Nephron (organoid): ENCODE measurements around the gene FABP7.
A peak's percentile ranks its signal among the peaks of the same experiment; 100 is the strongest.

Experiments used
- H3K27ac Mint-ChIP-seq, 3 experiments: 2 replicates each; pipeline ENCODE4 v1.8.0; 2020; ENCODE audit warnings: mixed read lengths in 3 of 3, mild to moderate bottlenecking in 2 of 3, moderate library complexity in 1 of 3
- H3K27me3 Mint-ChIP-seq: 2 replicates; pipeline ENCODE4 v1.8.0; 2021; ENCODE audit warnings: low read depth, mild to moderate bottlenecking, moderate library complexity, mixed read lengths
- H3K36me3 Mint-ChIP-seq: 2 replicates; pipeline ENCODE4 v1.8.0; 2020; ENCODE audit warnings: low read depth, mixed read lengths
- H3K4me1 Mint-ChIP-seq: 2 replicates; pipeline ENCODE4 v1.8.0; 2020; ENCODE audit warnings: mixed read lengths
- H3K4me3 Mint-ChIP-seq, 3 experiments: 2 replicates each; pipeline ENCODE4 v1.8.0; 2020; ENCODE audit warnings: mild to moderate bottlenecking in 3 of 3, mixed read lengths in 3 of 3, moderate library complexity in 2 of 3
- H3K9me3 Mint-ChIP-seq: 2 replicates; pipeline ENCODE4 v1.8.0; 2020; ENCODE audit warnings: mixed read lengths
- CTCF ChIP-seq, 3 experiments: fragments of 200-600 bp; sonication (generic); IDR thresholded peaks; one replicate each; pipeline ENCODE4 v1.5.0; 2021; ENCODE audit warnings: antibody characterized with exemption in 3 of 3; ENCODE audit not compliant: unreplicated experiment in 3 of 3

The FABP7 gene

DNA sequence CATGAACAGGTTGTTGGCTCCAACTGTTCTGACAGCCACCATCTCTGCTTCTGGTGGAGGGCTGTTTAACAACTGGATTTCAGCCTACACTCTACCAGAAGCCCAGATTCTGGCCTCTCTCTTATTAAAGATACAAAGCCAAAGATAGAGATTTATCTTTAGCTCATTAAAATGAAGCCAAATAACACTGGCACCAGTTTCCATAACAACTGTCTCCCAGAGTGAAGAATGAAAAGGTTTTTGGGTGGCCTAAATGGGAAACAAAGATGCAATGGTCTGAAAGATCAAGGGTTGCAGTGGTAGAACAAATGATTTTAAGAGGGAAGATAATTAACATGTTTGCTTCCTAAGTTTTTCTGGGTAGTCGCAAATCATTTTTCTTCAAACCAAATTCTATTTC lies 6.4 kb downstream of the FABP7 start:
- H3K36me3 Mint-ChIP-seq, result no peaks in the 10 kb centered on the region
- H3K27ac Mint-ChIP-seq, result no peak overlapping the region
- no peaks in the 10 kb centered on the region for H3K9me3 Mint-ChIP-seq
- H3K4me1 Mint-ChIP-seq, result peaks cover 26% of the 10 kb centered on the region
- peak overlapping the region in 1 of 3 experiments; percentile 31 for H3K4me3 Mint-ChIP-seq
- no peak for TF ChIP-seq CTCF (IDR thresholded peaks at IDR 0.05; ENCODE audit: unreplicated experiment in 3 of 3)
- H3K27me3 Mint-ChIP-seq, result no peaks in the 10 kb centered on the region

- no peaks in the 10 kb centered on the region for H3K27me3 Mint-ChIP-seq
- peak overlapping the region; percentile 58 to 78 (median 66) for H3K4me3 Mint-ChIP-seq
- H3K4me1 Mint-ChIP-seq, result peaks cover 39% of the 10 kb centered on the region
- H3K36me3 Mint-ChIP-seq, result no peaks in the 10 kb centered on the region
- no peak for TF ChIP-seq CTCF (IDR thresholded peaks at IDR 0.05; ENCODE audit: unreplicated experiment in 3 of 3)
- H3K9me3 Mint-ChIP-seq, result no peaks in the 10 kb centered on the region
- H3K27ac Mint-ChIP-seq, result peak overlapping the region; percentile 29 to 56 (median 43)
Measured at GRCh38 chr6:122787721-122788120, 8.2 kb downstream of the FABP7 start.

DNA sequence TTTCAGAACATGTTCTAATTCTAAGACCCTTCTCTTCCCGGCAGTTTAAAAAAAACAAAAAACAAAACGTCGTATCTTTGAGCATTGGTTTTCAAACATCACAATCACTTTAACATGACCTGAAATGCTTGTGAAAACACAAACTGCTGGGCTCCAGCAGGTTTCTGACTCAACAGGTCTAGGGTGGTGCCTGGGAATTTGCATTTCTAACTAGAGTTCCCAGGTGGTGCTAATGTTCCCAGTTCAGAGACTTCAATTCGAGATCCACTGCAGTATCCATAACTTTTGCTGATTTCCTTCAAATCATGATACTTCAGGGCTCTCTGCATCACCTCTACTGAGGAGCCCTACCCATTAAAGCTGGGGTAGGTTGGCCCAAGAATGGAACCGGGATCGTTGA lies 8.7 kb downstream of the FABP7 start:
- Mint-ChIP-seq H3K9me3 (no peaks in the 10 kb centered on the region), H3K4me3 (peak overlapping the region; percentile 58 to 78 (median 66)), H3K27ac (peak overlapping the region; percentile 29 to 56 (median 43)), H3K36me3 (no peaks in the 10 kb centered on the region), H3K4me1 (peaks cover 43% of the 10 kb centered on the region), H3K27me3 (no peaks in the 10 kb centered on the region)
- TF ChIP-seq CTCF (IDR thresholded peaks at IDR 0.05; ENCODE audit: unreplicated experiment in 3 of 3), result no peak

GRCh38 chr6:122788663-122789181 lies 9.2 kb downstream of the FABP7 start:
- Mint-ChIP-seq H3K27me3 (no peaks in the 10 kb centered on the region), H3K4me3 (peak overlapping the region; percentile 83 to 95 (median 86)), H3K36me3 (no peaks in the 10 kb centered on the region), H3K27ac (peak overlapping the region; percentile 81 to 94 (median 85)), H3K9me3 (no peaks in the 10 kb centered on the region), H3K4me1 (peaks cover 43% of the 10 kb centered on the region)
- TF ChIP-seq CTCF (IDR thresholded peaks at IDR 0.05; ENCODE audit: unreplicated experiment in 3 of 3), result no peak

- Mint-ChIP-seq H3K27ac (peak within 1 kb of the TSS; percentile 81 to 94 (median 85)), H3K4me1 (peaks cover 43% of the 10 kb centered on the region), H3K9me3 (no peaks in the 10 kb centered on the region), H3K36me3 (no peaks in the 10 kb centered on the region), H3K27me3 (no peaks in the 10 kb centered on the region), H3K4me3 (peak within 1 kb of the TSS; percentile 83 to 95 (median 86))
- TF ChIP-seq CTCF (IDR thresholded peaks at IDR 0.05; ENCODE audit: unreplicated experiment in 3 of 3), result peak; percentile 18 to 57 (median 35)
Measured at GRCh38 chr6:122789182-122790027, 9.9 kb downstream of the FABP7 start, which contains the start of gene SMPDL3A. TSS of gene SMPDL3A (plus strand) at chr6:122789258. CDS start at chr6:122789347, 89 bp downstream.
